OCI-LY3 (cell line): ENCODE data around the gene ECHS1.
"Not testable (repeated sequence)": the region's sequence is repeated elsewhere in the genome, so short reads cannot be mapped to it uniquely, and the experiment has no call there.

Experiments
- H2AFZ ChIP-seq: fragments of 200-600, 300-600 bp; shearing (Covaris generic); 2 replicates; pipeline ENCODE4 v1.6.0; 2014; ENCODE audit warnings: antibody characterized with exemption, low read depth, low read length
- H3K27ac ChIP-seq: fragments of 200-600, 300-600 bp; sonication (generic); 2 replicates; pipeline ENCODE4 v1.5.1; 2014; ENCODE audit warnings: mild to moderate bottlenecking, low read length, moderate library complexity, mixed read lengths
- H3K27me3 ChIP-seq: fragments of 200-600, 300-600 bp; sonication (generic); 2 replicates; pipeline ENCODE4 v1.6.1; 2014; ENCODE audit warnings: low read depth, low read length, mixed read lengths
- H3K36me3 ChIP-seq: fragments of 200-600, 300-600 bp; sonication (generic); replicated peaks from 2 replicates; pipeline ENCODE3; 2014; ENCODE audit warnings: low read depth, low read length, mixed read lengths
- H3K4me1 ChIP-seq: fragments of 300-600, 200-600 bp; sonication (generic); 2 replicates; pipeline ENCODE4 v1.6.1; 2014; ENCODE audit warnings: low read length, mixed read lengths
- H3K4me2 ChIP-seq: fragments of 200-600, 300-600 bp; sonication (generic); 2 replicates; pipeline ENCODE4 v1.6.1; 2014; ENCODE audit warnings: low read length, mixed read lengths
- H3K4me3 ChIP-seq: fragments of 300-600, 200-600 bp; sonication (generic); 2 replicates; pipeline ENCODE4 v1.5.1; 2014; ENCODE audit warnings: antibody characterized with exemption, mild to moderate bottlenecking, low read length, moderate library complexity
- H3K79me2 ChIP-seq: fragments of 300-600, 200-600 bp; shearing (Covaris generic); 2 replicates; pipeline ENCODE4 v1.6.1; 2014; ENCODE audit warnings: mild to moderate bottlenecking, low read length, mixed read lengths
- H3K9ac ChIP-seq: fragments of 300-600, 200-600 bp; shearing (Covaris generic); 2 replicates; pipeline ENCODE4 v1.6.0; 2014; ENCODE audit warnings: mild to moderate bottlenecking, low read length, moderate library complexity
- H3K9me3 ChIP-seq: fragments of 200-600, 300-600 bp; shearing (Covaris generic); 2 replicates; pipeline ENCODE4 v1.6.1; 2014; ENCODE audit warnings: low read length, mixed read lengths; ENCODE audit not compliant: insufficient read depth
- H4K20me1 ChIP-seq: fragments of 200-600, 300-600 bp; sonication (generic); 2 replicates; pipeline ENCODE4 v1.6.1; 2016; ENCODE audit warnings: low read length, mixed read lengths; ENCODE audit not compliant: insufficient read depth
- EZH2phosphoT487 ChIP-seq: fragments of 200-600 bp; shearing (Covaris generic); IDR thresholded peaks from 2 replicates; pipeline ENCODE4 v1.6.1; 2018; ENCODE audit warnings: antibody characterized with exemption, mixed run types, low read depth
- TF ChIP-seq, protein P1 (sequence below): fragments of 200-600, 300-600 bp; sonication (generic); IDR thresholded peaks from 2 replicates; pipeline ENCODE4 v1.5.1; 2014; ENCODE audit warnings: antibody characterized with exemption, low read length, low read depth

Gene ECHS1

DNA sequence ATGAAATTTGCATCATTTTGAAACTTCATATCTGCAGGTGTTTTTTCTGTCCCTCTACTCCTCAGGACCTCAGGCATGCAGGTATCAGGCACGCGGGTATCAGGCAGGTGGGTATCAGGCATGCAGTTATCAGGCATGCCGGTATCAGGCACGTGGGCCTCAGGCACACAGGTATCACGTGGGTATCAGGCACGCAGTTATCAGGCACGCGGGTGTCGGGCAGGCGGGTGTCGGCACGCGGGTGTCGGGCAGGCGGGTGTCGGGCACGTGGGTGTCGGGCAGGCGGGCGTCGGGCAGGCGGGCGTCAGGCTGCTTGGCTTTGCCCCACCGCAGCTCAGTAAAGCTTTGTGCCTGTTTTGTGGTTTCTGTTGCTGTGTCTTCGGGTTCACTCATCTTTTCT is 42.6 kb upstream of the ECHS1 start:
- peaks cover 37% of the 10 kb centered on the region for H3K36me3 ChIP-seq

DNA sequence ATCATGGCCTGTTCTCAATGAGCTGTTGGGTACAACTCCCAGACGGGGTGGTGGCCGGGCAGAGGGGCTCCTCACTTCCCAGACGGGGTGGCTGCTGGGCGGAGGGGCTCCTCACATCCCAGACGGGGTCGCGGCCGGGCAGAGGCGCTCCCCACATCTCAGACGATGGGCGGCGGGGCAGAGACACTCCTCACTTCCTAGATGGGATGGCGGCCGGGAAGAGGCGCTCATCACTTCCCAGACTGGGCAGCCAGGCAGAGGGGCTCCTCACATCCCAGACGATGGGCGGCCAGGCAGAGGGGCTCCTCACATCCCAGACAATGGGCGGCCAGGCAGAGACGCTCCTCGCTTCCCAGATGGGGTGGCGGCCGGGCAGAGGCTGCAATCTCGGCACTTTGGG is 41.2 kb upstream of the ECHS1 start:
- H2AFZ ChIP-seq, H4K20me1 ChIP-seq, H3K27ac ChIP-seq, H3K79me2 ChIP-seq, H3K4me3 ChIP-seq, H3K4me1 ChIP-seq, H3K27me3 ChIP-seq, H3K4me2 ChIP-seq, H3K9ac ChIP-seq: not testable (repeated sequence)
- Histone ChIP-seq H3K9me3 (peaks cover 12% of the 10 kb centered on the region; the same call in 1 of the 2 replicates), H3K36me3 (peaks cover 50% of the 10 kb centered on the region)

More for the DNA sequence above, 42.6 kb upstream of the ECHS1 start:
- Histone ChIP-seq H3K4me3 (no peak overlapping the region), H3K27ac (no peak overlapping the region), H2AFZ (no peak overlapping the region), H3K4me2 (no peak overlapping the region), H3K79me2 (no peaks in the 10 kb centered on the region), H4K20me1 (no peaks in the 10 kb centered on the region), H3K9ac (no peak overlapping the region), H3K27me3 (no peaks in the 10 kb centered on the region), H3K9me3 (peaks cover 12% of the 10 kb centered on the region; the same call in 1 of the 2 replicates), H3K4me1 (no peaks in the 10 kb centered on the region)
- no peak for TF ChIP-seq EZH2phosphoT487
- TF ChIP-seq, protein P1, sequence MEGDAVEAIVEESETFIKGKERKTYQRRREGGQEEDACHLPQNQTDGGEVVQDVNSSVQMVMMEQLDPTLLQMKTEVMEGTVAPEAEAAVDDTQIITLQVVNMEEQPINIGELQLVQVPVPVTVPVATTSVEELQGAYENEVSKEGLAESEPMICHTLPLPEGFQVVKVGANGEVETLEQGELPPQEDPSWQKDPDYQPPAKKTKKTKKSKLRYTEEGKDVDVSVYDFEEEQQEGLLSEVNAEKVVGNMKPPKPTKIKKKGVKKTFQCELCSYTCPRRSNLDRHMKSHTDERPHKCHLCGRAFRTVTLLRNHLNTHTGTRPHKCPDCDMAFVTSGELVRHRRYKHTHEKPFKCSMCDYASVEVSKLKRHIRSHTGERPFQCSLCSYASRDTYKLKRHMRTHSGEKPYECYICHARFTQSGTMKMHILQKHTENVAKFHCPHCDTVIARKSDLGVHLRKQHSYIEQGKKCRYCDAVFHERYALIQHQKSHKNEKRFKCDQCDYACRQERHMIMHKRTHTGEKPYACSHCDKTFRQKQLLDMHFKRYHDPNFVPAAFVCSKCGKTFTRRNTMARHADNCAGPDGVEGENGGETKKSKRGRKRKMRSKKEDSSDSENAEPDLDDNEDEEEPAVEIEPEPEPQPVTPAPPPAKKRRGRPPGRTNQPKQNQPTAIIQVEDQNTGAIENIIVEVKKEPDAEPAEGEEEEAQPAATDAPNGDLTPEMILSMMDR: no peak

DNA sequence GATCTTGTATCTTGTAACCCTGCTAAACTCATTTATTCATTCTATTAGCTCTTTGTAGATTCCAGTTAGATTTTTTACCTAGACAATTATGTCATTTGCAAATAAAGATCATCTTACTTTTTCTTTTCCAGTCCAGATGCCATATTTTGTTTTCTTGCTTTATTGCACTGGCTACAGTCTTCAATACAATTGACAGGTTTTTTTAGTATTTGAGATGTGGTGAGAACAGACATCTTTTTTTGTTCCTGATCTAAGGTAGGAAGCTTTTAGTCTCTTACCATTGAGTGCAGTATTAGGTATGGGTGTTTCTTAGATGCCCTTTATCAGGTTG is 39.2 kb upstream of the ECHS1 start:
- no peak overlapping the region for H3K4me2 ChIP-seq
- H3K9me3 ChIP-seq: peaks cover 12% of the 10 kb centered on the region; the same call in 1 of the 2 replicates
- no peaks in the 10 kb centered on the region for H4K20me1 ChIP-seq
- H3K27ac ChIP-seq: no peak overlapping the region
- H2AFZ ChIP-seq: no peak overlapping the region
- no peak overlapping the region for H3K4me3 ChIP-seq
- TF ChIP-seq EZH2phosphoT487: no peak
- TF ChIP-seq, protein P1: no peak
- H3K4me1 ChIP-seq: no peaks in the 10 kb centered on the region
- peaks cover 19% of the 10 kb centered on the region for H3K79me2 ChIP-seq
- peaks cover 67% of the 10 kb centered on the region for H3K36me3 ChIP-seq
- no peak overlapping the region for H3K9ac ChIP-seq
- H3K27me3 ChIP-seq: no peaks in the 10 kb centered on the region

DNA sequence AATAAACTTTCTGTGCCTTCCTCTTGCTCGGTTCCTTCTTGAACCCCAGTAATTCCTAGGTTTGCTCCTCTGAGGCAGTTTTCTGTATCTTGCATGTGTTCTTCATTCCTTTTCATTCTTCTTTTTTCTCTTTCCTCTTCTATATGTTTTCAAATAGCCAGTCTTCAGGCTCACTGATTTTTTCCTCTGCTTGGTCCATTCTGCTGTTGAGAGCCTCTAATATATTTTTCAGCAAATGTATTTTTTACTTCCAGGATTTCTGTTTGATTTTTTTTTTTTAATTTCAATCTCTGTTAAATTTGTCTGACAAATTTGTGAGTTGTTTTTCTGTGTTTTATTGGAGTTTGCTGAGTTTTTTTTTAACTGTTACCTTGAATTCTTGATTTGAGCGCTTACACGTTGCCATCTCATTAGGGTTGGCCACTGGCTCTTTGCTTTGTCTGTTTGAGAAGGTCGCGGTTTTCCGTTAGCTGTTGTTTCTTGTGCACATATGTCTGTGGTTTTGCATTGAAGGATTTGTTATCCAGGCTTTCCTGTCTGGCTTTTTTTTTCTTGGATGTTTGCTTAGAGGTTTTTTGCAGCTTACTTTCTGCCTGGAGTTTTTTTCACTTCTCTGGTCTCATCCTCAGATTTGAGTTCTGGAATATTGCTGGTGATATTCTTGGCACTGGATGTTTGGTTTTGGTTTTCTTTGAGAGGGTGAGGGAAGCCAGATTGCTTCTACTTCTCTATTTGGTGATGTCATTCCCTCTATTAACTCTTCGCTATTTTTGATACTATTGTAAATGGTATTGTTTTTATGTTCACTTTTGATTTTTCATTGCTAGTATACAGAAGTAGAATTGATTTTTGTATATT is 38.6 kb upstream of the ECHS1 start:
- Histone ChIP-seq H3K27ac (no peak overlapping the region), H3K9me3 (peaks cover 12% of the 10 kb centered on the region; the same call in 1 of the 2 replicates), H3K36me3 (peaks cover 73% of the 10 kb centered on the region), H3K4me2 (no peak overlapping the region), H3K9ac (no peak overlapping the region), H4K20me1 (no peaks in the 10 kb centered on the region), H2AFZ (no peak overlapping the region), H3K4me1 (no peaks in the 10 kb centered on the region), H3K27me3 (no peaks in the 10 kb centered on the region), H3K4me3 (no peak overlapping the region), H3K79me2 (peaks cover 25% of the 10 kb centered on the region)
- TF ChIP-seq EZH2phosphoT487: no peak
- TF ChIP-seq, protein P1: no peak
